ENCODE results near the gene SLC43A3. TPM values are rescaled to one million over a fixed set of nuclear protein-coding genes. Genes with fewer than 3 reads are reported as not detected.

Gene SLC43A3
- total and polyA plus RNA-seq, 2 donors (not counting 3 experiments of a cell fraction or from before 2014, with no cell fraction given): 68.9 to 104 TPM

GRCh38 chr11:57467508-57468157 lies 40.7 kb upstream of the SLC43A3 start:
- Histone ChIP-seq H3K4me2 (ENCODE audit: insufficient read depth, low read length) (no peak overlapping the region), H3K36me3 (ENCODE audit: control insufficient read depth in 2 of 2, extremely low read depth in 1 of 2, insufficient read depth in 2 of 2, low read length in 2 of 2) (no peaks in the 10 kb centered on the region), H3K4me3 (replicated peaks in 1 of 3; ENCODE audit: insufficient read depth in 1 of 3, low read depth in 1 of 3, low read length in 3 of 3) (no peak overlapping the region), H3K9ac (replicated peaks; ENCODE audit: extremely low read depth, insufficient read depth, low read length) (no peak overlapping the region), H3K4me1 (ENCODE audit: control insufficient read depth, extremely low read depth, insufficient read depth, low read length) (no peaks in the 10 kb centered on the region), H3K9me1 (replicated peaks; ENCODE audit: control insufficient read depth, extremely low read depth, insufficient read depth, low read length) (no peaks in the 10 kb centered on the region), H2AFZ (ENCODE audit: low read depth, low read length) (no peak overlapping the region), H3K27ac (ENCODE audit: insufficient read depth, low read depth, low read length) (no peak overlapping the region), H3K79me2 (ENCODE audit: control insufficient read depth, insufficient read depth, low read length) (no peaks in the 10 kb centered on the region), H4K20me1 (replicated peaks; ENCODE audit: control insufficient read depth, extremely low read depth, insufficient read depth, low read length) (no peaks in the 10 kb centered on the region), H3K27me3 (ENCODE audit: control insufficient read depth in 2 of 2, insufficient read depth in 2 of 2, low read length in 2 of 2) (peaks cover 1 to 6% of the 10 kb centered on the region in 2 experiments), H3K9me3 (replicated peaks; ENCODE audit: control insufficient read depth, insufficient read depth, low read length) (no peaks in the 10 kb centered on the region)
- FAIRE-seq: no peak
- POLR2A ChIA-PET: no interaction called here
- CTCF ChIA-PET: interaction anchor here (1.6 to 2.1 kb wide), 2 partner anchors 7 to 10 kb away, joined by 5 to 8 read pairs; partner anchors contain the start of gene RTN4RL2
- intact Hi-C loops (cut with micrococcal nuclease) (no loop called here), dilution Hi-C loops (cut with MboI; ENCODE audit: extremely low pct_ligation_motif_present, low sequenced_read_pairs) (no loop called here)
- TF ChIP-seq MYC (IDR thresholded peaks at IDR 0.05; ENCODE audit: low read depth, low read length): no peak
- TF ChIP-seq POLR2A (IDR thresholded peaks at IDR 0.05; ENCODE audit: low read depth, low read length): no peak
- no peak for TF ChIP-seq MAX (IDR thresholded peaks at IDR 0.05; ENCODE audit: insufficient read depth, insufficient read length)
- TF ChIP-seq POLR2AphosphoS5 (IDR thresholded peaks at IDR 0.05; ENCODE audit: insufficient read depth, low read depth, low read length): no peak
- no peak for TF ChIP-seq EZH2 (IDR thresholded peaks at IDR 0.05; ENCODE audit: borderline replicate concordance, low read depth, low read length, severe bottlenecking)
- TF ChIP-seq JUN (IDR thresholded peaks at IDR 0.05; ENCODE audit: borderline replicate concordance, insufficient read depth, insufficient read length, low read depth): no peak
- no peak for TF ChIP-seq FOS (IDR thresholded peaks at IDR 0.05; ENCODE audit: borderline replicate concordance, insufficient read depth, low read length)
- no peak for TF ChIP-seq CTCF (IDR thresholded peaks at IDR 0.05; ENCODE audit: extremely low read depth in 1 of 2, insufficient read depth in 1 of 2, low read depth in 1 of 2, low read length in 2 of 2)
- no peak for TF ChIP-seq GATA2 (IDR thresholded peaks at IDR 0.05; ENCODE audit: insufficient read depth, insufficient read length, low read depth, low read length)
- BruUV-seq (replicated peaks): no TSS peak
- no peak for DNase-seq (ENCODE audit: low read depth, low spot score)
